ENCODE measurements around the gene SPRED2.

The SPRED2 gene

GRCh38 chr2:65411056-65411795 lies 21.2 kb downstream of the SPRED2 start:
- no peak for DNase-seq

- DNase-seq = no peak
Measured at GRCh38 chr2:65409045-65409444, 23.4 kb downstream of the SPRED2 start.

- no peak for DNase-seq
Measured at GRCh38 chr2:65407240-65407639, 25.2 kb downstream of the SPRED2 start.

GRCh38 chr2:65404988-65405697 lies 27.3 kb downstream of the SPRED2 start:
- no peak for DNase-seq

- DNase-seq = no peak
Measured at GRCh38 chr2:65403529-65403915, 28.9 kb downstream of the SPRED2 start.

GRCh38 chr2:65402780-65403528 lies 29.4 kb downstream of the SPRED2 start:
- no peak for DNase-seq

- no peak for DNase-seq
Measured at GRCh38 chr2:65402323-65402722, 30.1 kb downstream of the SPRED2 start.

GRCh38 chr2:65397122-65397521 lies 35.3 kb downstream of the SPRED2 start:
- DNase-seq = no peak

- DNase-seq = no peak
Measured at GRCh38 chr2:65396348-65397026, 35.9 kb downstream of the SPRED2 start.

- no peak for DNase-seq
Measured at GRCh38 chr2:65395621-65396347, 36.6 kb downstream of the SPRED2 start.

- DNase-seq = no peak
Measured at GRCh38 chr2:65393743-65394422, 38.5 kb downstream of the SPRED2 start.

- DNase-seq = no peak
Measured at GRCh38 chr2:65393046-65393445, 39.4 kb downstream of the SPRED2 start.

- DNase-seq = no peak
Measured at GRCh38 chr2:65392609-65393008, 39.8 kb downstream of the SPRED2 start.

GRCh38 chr2:65390134-65390533 lies 42.3 kb downstream of the SPRED2 start:
- no peak for DNase-seq

- DNase-seq = no peak
Measured at GRCh38 chr2:65389476-65389875, 42.9 kb downstream of the SPRED2 start.

GRCh38 chr2:65388596-65389390 lies 43.6 kb downstream of the SPRED2 start:
- DNase-seq = no peak

GRCh38 chr2:65388051-65388531 lies 44.3 kb downstream of the SPRED2 start:
- no peak for DNase-seq

- no peak for DNase-seq
Measured at GRCh38 chr2:65386989-65387388, 45.4 kb downstream of the SPRED2 start.

- no peak for DNase-seq
Measured at GRCh38 chr2:65386344-65386743, 46.1 kb downstream of the SPRED2 start.

- no peak for DNase-seq
Measured at GRCh38 chr2:65383541-65384488, 48.6 kb downstream of the SPRED2 start.

Data from NCI-H187 treated with DMSO at 0.1 percent for 48 hours (cell line).